Thoracic aorta (tissue), 2 donors: Measurements from ENCODE around the gene JMJD7. TPM values are rescaled to one million over a fixed set of nuclear protein-coding genes. Genes with fewer than 3 reads are reported as not detected.
"Not testable (repeated sequence)": the region's sequence is repeated elsewhere in the genome, so short reads cannot be mapped to it uniquely, and the experiment has no call there.

Experiments used
- ATAC-seq: fragments of 150-250 bp; one replicate; pipeline ENCODE4 v1.8.0; 2017; ENCODE audit warnings: low read depth; ENCODE audit not compliant: insufficient number of reproducible peaks, low FRiP score
- DNase-seq: peaks from one replicate; pipeline ENCODE4 v3.0.0-alpha.2; 2020; ENCODE audit warnings: low spot score
- H3K27ac ChIP-seq, 2 donors: fragments of 200-600 bp; sonication (generic); 1 replicate in 1 of 2; 2 replicates in 1 of 2; pipeline ENCODE4 v1.5.1; 2016; ENCODE audit warnings: mild to moderate bottlenecking in 2 of 2, moderate library complexity in 2 of 2
- H3K27me3 ChIP-seq: fragments of 200-600 bp; sonication (generic); replicated peaks from 2 replicates; pipeline ENCODE4 v1.6.0; 2016; ENCODE audit warnings: mild to moderate bottlenecking; ENCODE audit not compliant: insufficient read depth
- H3K36me3 ChIP-seq: fragments of 200-600 bp; sonication (generic); one replicate; pipeline ENCODE4 v1.5.1; 2016
- H3K4me1 ChIP-seq, 2 donors: fragments of 200-600 bp; sonication (generic); 1 replicate in 1 of 2; 2 replicates in 1 of 2; pipeline versions ENCODE4 v1.5.1 to v1.6.0; 2016; ENCODE audit warnings: low read depth in 2 of 2, mild to moderate bottlenecking in 1 of 2; ENCODE audit not compliant: control insufficient read depth in 1 of 2
- H3K4me3 ChIP-seq: fragments of 200-600 bp; sonication (generic); 2 replicates; pipeline ENCODE4 v1.5.1; 2016; ENCODE audit warnings: mild to moderate bottlenecking
- H3K9me3 ChIP-seq: fragments of 200-600 bp; sonication (generic); 2 replicates; pipeline ENCODE4 v1.5.1; 2016
- CTCF ChIP-seq: fragments of 200-600 bp; sonication (generic); IDR thresholded peaks from one replicate; pipeline ENCODE4 v1.5.1; 2019; ENCODE audit warnings: antibody characterized with exemption
- total RNA-seq, 2 donors: library from RNA; depleted of rRNA; stranded (reverse); fragments of >200 nt; gene quantifications; one replicate each; pipeline versions ENCODE4 v1.1.0 to v1.2.3, GENCODE V29; 2016

The JMJD7 gene
- total RNA-seq, 2 donors from 2014 or later = 1.1 to 11.3 TPM

- H3K4me1 ChIP-seq = peaks cover 4 to 25% of the 10 kb centered on the region in 2 donors
- H3K27ac ChIP-seq = no peak overlapping the region
- ATAC-seq (no peak), DNase-seq (no peak)
- no peak for TF ChIP-seq CTCF
- no peak overlapping the region for H3K4me3 ChIP-seq
- H3K27me3 ChIP-seq = no peaks in the 10 kb centered on the region
- H3K36me3 ChIP-seq = peaks cover 28% of the 10 kb centered on the region
- no peaks in the 10 kb centered on the region for H3K9me3 ChIP-seq
These were observed 2.0 kb upstream of the JMJD7 start for GRCh38 chr15:41825572-41826535.

- Histone ChIP-seq H3K27ac (peak overlapping the region in 1 of 2 donors; percentile 28), H3K4me3 (peak overlapping the region; percentile 77), H3K9me3 (no peaks in the 10 kb centered on the region), H3K36me3 (peaks cover 19% of the 10 kb centered on the region), H3K27me3 (no peaks in the 10 kb centered on the region), H3K4me1 (peaks cover 4 to 25% of the 10 kb centered on the region in 2 donors)
- ATAC-seq (no peak), DNase-seq (no peak)
- TF ChIP-seq CTCF = no peak
These were observed 507 bp upstream of the JMJD7 start for GRCh38 chr15:41827290-41827879.

- H3K36me3 ChIP-seq = peaks cover 7% of the 10 kb centered on the region
- no peak for TF ChIP-seq CTCF
- no peaks in the 10 kb centered on the region for H3K27me3 ChIP-seq
- DNase-seq (no peak), ATAC-seq (no peak)
- H3K4me3 ChIP-seq = peak overlapping the region; percentile 77
- peaks cover 4 to 25% of the 10 kb centered on the region in 2 donors for H3K4me1 ChIP-seq
- no peaks in the 10 kb centered on the region for H3K9me3 ChIP-seq
- H3K27ac ChIP-seq = peak overlapping the region in 1 of 2 donors; percentile 65
These were observed 882 bp downstream of the JMJD7 start for GRCh38 chr15:41828807-41829141.

- DNase-seq = no peak
- Histone ChIP-seq H3K27me3 (no peaks in the 10 kb centered on the region), H3K27ac (no peak overlapping the region), H3K4me1 (peaks cover 4 to 25% of the 10 kb centered on the region in 2 donors), H3K4me3 (no peak overlapping the region), H3K36me3 (peaks cover 3% of the 10 kb centered on the region), H3K9me3 (no peaks in the 10 kb centered on the region)
- no peak for ATAC-seq
- TF ChIP-seq CTCF = no peak
These were observed 2.2 kb downstream of the JMJD7 start for GRCh38 chr15:41829959-41830646.

- H3K4me3 ChIP-seq, H3K27ac ChIP-seq, H3K27me3 ChIP-seq, ATAC-seq, H3K36me3 ChIP-seq, DNase-seq, H3K9me3 ChIP-seq: not testable (repeated sequence)
- H3K4me1 ChIP-seq = peaks cover 4 to 25% of the 10 kb centered on the region in 2 donors
These were observed 3.4 kb downstream of the JMJD7 start for GRCh38 chr15:41831291-41831690.
